ENCODE results near the gene UBAP1. TPM values are rescaled to one million over a fixed set of nuclear protein-coding genes. Genes with fewer than 3 reads are reported as not detected.
A peak's percentile ranks its signal among the peaks of the same experiment; 100 is the strongest.
"Not testable (repeated sequence)": the region's sequence is repeated elsewhere in the genome, so short reads cannot be mapped to it uniquely, and the experiment has no call there.

Gene UBAP1
- polyA plus RNA-seq, 3 donors: 51.2 to 59.1 (median 53.8) TPM

DNA sequence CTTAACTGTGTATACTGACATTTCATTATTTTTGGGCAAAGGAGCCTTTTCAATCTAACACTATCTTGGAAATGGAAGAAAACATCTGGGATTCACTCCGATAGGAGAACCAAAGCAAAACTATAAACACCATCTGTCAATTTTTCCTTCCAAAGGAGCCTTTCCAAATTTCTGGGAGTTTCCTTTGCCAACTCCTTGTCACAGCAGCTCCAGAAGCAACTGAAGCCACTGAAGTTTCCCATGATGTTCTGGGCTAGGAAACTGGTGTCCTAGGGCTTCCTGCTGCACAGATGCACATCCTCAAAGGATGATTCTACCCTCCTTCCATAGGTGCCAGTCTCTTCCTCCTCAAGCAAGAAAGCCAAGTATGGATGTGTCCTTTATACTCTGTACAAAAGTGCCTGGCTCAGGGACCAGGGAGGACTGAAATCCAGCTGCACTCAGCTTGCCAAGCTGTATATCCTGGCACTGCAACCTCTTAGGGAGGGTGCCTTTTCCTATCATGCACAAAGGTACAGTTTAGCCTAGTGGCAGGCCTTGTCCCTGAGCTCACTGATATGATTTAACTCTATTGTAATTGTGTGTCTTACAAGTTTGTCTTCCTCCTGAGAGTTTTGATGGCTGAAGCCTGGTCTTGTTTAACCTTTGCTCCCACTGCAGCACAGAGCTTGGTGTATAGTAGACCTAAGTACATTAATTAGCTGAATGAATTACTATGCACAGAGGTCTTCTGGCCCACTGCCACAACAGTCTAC, 8.4 kb upstream of the UBAP1 start:
- DNase-seq (ENCODE audit: extremely low read depth in 1 of 11, low read depth in 9 of 11, low spot score in 4 of 11): peak in 2 of 11 donors; percentile 29 to 39

DNA sequence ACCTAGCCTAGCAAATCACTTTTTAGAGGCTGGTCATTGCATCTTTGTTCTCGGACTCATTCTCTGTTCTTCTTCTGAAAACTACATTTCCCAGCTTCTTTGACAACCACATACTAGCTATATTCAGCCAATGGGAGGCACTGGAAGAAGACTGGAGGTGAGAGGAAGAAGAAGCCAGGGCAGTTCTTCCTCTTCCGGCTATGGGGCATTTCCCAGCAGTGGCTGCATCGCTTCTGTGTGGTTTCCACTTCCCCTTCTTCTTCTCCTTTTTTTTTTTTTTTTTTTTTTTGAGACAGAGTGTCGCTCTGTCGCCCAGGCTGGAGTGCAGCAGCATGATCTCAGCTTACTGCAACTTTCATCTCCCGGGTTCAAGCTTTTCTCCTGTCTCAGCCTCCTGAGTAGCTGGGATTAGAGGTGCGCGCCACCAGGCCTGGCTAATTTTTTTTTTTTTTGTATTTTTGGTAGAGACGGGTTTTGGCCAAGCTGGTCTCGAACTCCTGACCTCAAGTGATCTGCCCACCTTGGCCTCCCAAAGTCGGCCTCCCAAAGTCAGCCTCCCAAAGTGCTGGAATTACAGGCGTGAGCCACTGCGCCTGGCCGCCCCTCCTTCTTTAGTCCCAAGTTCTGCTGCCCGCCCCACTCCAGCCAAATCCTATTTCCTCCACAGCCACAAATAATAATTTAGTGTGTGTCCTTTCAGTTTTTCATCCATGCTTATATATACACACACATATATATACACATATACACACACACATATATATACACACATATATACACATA, 6.9 kb upstream of the UBAP1 start:
- no peak for DNase-seq (ENCODE audit: extremely low read depth in 1 of 11, low read depth in 9 of 11, low spot score in 4 of 11)

GRCh38 chr9:34176089-34176488, 2.8 kb upstream of the UBAP1 start:
- no peak for DNase-seq (ENCODE audit: extremely low read depth in 1 of 11, low read depth in 9 of 11, low spot score in 4 of 11)

- DNase-seq (ENCODE audit: extremely low read depth in 1 of 11, low read depth in 9 of 11, low spot score in 4 of 11): no peak
These were observed 1.0 kb upstream of the UBAP1 start for GRCh38 chr9:34177593-34178435.

DNA sequence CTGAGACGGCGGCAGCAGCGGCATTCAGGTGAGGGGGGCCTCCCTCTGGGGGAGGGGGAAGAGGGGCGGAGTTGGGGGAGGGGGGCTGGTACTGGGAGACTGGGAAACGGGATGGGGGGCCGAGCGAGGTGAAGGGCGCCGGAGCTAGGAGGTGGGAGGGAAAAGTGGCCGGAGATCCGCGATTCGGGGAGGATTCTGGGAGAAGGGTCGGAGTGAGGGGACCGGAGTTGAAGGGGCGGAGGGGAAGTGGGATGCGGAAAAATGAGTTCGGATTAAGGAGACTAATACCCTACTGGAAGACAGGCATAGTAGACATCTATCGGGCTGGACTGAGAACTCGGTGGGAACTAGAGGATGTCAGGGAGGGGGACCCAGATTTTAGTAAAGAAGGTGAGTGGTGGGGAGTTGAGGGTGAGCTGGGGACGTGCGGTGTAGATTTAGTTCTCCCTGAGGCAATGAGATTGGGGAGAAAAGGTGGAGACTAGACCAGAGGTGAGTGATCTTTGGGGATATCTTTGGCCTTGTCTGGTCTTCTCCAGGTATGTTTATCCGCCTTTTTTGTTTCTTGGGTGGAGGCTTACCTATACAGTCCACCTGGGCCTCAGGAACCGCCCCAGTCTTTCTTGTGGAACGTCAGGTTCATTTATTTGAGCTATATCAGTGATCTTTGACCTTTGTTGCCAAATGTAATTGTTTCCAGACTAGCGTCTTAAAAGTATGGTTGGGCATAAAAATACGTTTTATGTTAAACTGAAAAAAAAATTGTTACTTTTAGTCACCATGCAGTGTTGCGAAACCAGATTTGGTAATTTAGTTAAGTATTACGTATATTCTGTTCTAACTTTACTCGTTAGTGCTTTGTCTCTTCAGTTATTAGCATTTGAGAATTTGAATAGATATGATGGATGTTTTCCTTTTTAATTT, 632 bp downstream of the UBAP1 start:
- DNase-seq (ENCODE audit: extremely low read depth in 1 of 11, low read depth in 9 of 11, low spot score in 4 of 11): peak in 8 of 11 donors; percentile 55 to 73 (median 66)

DNA sequence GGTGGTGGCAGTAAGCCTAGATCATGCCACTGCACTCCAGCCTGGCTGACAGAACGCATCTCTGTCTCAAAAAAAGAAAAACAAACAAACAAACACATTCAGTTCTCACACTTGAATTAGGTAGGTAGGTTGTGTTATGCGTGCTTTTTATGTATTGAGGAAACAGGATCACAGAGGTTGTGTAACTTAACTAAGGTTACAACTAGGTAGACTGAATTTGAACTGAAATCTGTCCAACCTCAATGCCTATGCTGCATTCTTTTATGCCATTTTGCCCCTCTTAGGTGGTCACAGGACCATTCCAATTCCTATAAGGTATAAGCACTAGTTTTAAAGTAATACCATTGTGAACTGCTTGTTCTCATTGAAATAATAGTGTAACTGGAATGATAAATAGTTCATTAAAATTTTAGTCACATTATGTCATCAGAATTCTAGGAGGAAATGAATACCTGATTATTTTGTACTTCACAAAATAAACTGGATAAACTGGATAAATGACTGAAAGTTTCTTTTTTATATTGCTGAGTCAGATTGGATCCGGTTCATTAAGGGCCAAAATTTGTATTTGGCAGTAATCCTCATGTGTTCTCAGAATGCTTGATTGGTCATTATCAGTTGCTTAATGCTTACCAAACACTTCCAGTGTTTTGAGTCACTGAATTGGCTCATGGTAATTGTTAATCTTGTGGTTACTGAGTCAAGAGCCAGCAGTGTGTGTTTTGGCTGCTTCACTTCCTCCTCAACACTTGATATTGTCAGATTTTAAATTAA, 7.1 kb downstream of the UBAP1 start:
- peak in 3 of 11 donors; percentile 2 to 11 (median 9) for DNase-seq (ENCODE audit: extremely low read depth in 1 of 11, low read depth in 9 of 11, low spot score in 4 of 11)

DNA sequence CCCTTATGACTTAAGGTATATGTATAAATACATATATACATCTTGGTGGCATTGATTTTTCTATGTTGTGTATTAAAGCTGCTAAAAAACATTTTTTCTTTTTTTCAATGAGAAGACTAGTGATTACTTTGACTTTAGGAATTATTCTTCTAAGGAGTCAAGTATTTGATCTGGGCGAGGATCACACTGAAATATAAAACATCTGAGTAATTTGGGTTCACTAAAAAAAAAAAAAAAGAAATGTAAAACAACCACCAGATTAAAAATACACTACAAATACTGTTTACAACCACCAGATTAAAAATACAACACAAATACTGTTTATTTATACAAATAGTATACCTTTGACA, 9.0 kb downstream of the UBAP1 start:
- DNase-seq (ENCODE audit: extremely low read depth in 1 of 11, low read depth in 9 of 11, low spot score in 4 of 11): no peak

- no peak for DNase-seq (ENCODE audit: extremely low read depth in 1 of 11, low read depth in 9 of 11, low spot score in 4 of 11)
These were observed 12.4 kb downstream of the UBAP1 start for GRCh38 chr9:34190996-34191892.

DNA sequence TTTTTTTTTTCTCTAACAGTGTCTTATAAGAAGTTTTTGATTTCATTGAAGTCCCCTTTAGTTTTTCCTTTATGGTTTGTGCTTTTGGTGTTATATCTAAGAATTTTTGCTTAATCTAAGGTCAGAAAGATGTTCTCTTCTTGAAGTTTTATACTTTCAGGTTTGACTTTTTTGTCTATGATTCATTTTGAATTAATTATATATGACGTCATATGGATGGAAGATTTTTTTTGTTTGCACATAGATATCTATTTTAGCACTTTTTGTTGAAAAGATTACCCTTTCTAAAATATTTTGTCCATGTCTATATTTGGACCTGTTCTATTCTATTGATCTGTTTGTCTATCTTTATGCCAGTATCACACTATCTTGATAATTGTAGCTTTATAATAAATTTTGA, 16.3 kb downstream of the UBAP1 start:
- no peak for DNase-seq (ENCODE audit: extremely low read depth in 1 of 11, low read depth in 9 of 11, low spot score in 4 of 11)

- DNase-seq (ENCODE audit: extremely low read depth in 1 of 11, low read depth in 9 of 11, low spot score in 4 of 11): not testable (repeated sequence)
These were observed 18.4 kb downstream of the UBAP1 start for GRCh38 chr9:34197286-34197685.

- DNase-seq (ENCODE audit: extremely low read depth in 1 of 11, low read depth in 9 of 11, low spot score in 4 of 11): no peak
These were observed 19.2 kb downstream of the UBAP1 start for GRCh38 chr9:34197756-34198711.

- no peak for DNase-seq (ENCODE audit: extremely low read depth in 1 of 11, low read depth in 9 of 11, low spot score in 4 of 11)
These were observed 21.2 kb downstream of the UBAP1 start for GRCh38 chr9:34200092-34200491.

GRCh38 chr9:34203275-34203991, 24.6 kb downstream of the UBAP1 start:
- DNase-seq (ENCODE audit: extremely low read depth in 1 of 11, low read depth in 9 of 11, low spot score in 4 of 11): no peak

GRCh38 chr9:34203992-34204635, 25.3 kb downstream of the UBAP1 start:
- DNase-seq (ENCODE audit: extremely low read depth in 1 of 11, low read depth in 9 of 11, low spot score in 4 of 11): no peak

DNA sequence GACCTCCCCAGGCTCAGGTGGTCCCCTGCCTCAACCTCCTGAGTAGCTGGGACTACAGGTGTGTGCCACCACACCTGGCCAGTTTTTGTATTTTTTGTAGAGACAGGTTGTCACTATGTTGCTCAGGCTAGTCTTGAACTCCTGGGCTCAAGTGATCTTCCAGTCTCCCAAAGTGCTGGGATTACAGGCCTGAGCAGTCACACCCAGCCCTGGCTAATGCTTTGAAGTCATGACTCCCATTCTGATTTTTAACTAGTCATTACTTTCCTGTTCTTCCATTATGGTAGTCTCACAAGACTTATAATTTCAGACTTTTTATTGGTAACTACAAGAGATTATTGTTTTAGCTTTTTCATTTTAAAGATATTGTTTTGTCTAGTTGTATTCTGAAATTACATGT, 26.3 kb downstream of the UBAP1 start:
- no peak for DNase-seq (ENCODE audit: extremely low read depth in 1 of 11, low read depth in 9 of 11, low spot score in 4 of 11)
